ENCODE data around the gene FCER1A.
"Not testable (repeated sequence)": the region's sequence is repeated elsewhere in the genome, so short reads cannot be mapped to it uniquely, and the experiment has no call there.

FCER1A gene

GRCh38 chr1:159349374-159349773, 47.2 kb downstream of the FCER1A start:
- not testable (repeated sequence) for DNase-seq

GRCh38 chr1:159352436-159352835, 50.3 kb downstream of the FCER1A start:
- no peak for DNase-seq

All from hypothalamus (tissue), 51 donors.